HG03064 (cell line): ENCODE measurements around the gene ACTRT2.

ENCODE experiments used
- ATAC-seq: cut with Tn5 transposase; IDR thresholded peaks from one replicate; pipeline ENCODE4 v1.9.1; 2021; ENCODE audit warnings: low read depth; ENCODE audit not compliant: unreplicated experiment

ACTRT2 gene

DNA sequence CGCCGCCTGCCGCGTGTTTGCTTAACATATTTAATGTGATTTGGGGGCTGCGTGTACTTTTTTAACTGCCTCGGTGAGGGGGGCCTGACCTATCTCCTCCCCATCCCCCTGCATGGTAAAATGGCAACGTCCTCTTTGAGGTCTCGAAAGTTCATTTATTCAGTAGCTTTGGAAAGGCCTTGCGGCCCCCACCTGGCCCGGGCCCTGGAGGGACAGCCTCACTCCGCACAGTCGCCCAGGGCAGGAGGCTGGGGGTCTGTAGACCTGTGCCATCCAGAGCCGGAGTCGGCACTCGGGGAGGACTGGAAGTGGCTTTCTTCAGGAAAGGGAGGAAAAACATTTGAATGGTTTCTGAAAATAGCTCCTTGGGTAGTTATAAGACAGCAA, 38.0 kb upstream of the ACTRT2 start:
- no peak for ATAC-seq

DNA sequence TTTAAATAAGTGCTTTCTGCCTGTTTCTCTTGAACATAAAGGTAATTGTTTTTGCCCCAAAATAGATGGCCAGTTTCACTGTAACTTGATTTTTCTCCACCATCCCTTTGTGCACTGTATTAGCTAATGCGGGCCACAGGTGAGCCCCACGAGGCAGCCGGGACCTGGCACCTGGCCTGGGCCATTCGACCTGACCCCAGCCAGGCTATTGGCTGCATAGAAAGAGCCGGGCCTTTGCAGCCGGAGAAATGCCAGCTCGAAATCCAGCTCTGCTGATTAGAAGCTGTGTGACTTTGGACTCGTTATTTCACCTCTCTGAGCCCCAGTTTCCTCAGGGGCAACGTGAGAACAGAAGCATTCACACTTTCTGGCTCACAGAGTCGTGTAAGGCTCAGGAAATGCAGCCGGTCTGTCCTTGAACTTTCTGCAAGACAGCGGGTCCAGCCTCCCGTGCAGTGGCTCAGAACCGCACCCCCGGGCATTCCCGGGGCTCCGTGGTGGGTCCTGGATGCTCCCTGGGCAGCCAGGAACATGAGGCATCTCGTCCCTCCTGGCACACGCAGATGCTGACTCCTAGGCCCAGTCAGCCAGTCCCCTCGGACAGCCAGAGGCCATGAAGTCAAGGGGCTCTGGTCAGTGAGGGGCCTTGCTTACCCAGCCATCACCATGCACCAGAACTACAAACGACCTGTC, 37.4 kb upstream of the ACTRT2 start:
- ATAC-seq = no peak

DNA sequence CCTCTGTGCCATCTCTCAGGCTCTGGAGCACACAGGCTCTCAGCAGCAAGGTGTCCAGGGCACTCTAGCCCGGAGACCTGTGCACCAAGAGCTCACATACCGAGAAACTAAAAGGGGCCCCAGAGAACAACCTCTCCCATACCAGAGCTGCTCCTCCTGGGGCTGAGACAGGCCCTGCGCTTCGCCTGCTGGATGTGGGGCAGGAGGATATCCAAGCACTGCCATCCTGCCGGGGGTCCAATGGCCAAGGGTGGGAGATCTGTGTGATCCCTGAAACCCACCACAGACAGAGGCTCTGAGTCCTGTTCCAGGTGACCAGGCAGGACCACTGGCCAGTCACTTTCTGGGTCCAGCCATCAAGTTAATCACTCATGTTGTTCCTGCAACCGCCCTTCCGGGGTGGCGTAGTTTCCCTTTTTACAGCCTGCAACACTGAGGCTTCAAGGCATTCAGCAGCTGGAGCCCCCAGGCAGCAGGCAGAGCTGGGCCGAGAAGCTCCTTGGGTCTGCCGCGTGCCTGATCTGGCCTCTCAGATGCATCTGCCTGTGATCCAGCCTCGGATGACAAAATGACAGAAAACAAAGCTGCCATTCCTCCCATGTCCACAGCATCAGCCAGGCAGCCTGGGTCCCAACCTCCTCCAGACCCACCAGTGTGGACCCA, 36.7 kb upstream of the ACTRT2 start:
- ATAC-seq = no peak

DNA sequence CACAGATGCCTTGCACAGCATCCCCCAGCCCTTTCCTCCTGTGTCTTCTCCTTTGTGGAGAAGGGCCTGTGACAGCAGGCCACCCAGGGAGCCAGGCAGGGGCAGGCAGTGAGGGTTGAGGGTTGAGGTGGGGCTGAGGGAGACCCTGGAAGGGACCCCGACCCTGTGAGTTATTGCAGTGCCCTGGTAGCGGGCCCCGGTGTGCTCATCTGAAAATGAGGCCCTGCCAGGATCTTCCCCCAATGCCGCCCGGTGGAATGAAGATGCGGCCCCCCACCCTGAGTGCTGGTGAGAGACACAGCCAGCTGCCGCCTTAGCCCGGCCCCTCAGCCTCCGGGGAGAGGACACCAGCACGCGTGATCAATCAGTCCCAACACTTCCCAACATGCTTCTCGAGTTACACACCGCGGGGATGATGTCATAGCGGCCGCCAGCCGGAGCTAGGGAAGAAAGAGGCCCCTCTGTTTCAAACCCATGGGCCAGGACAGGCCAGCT, 36.2 kb upstream of the ACTRT2 start:
- no peak for ATAC-seq

DNA sequence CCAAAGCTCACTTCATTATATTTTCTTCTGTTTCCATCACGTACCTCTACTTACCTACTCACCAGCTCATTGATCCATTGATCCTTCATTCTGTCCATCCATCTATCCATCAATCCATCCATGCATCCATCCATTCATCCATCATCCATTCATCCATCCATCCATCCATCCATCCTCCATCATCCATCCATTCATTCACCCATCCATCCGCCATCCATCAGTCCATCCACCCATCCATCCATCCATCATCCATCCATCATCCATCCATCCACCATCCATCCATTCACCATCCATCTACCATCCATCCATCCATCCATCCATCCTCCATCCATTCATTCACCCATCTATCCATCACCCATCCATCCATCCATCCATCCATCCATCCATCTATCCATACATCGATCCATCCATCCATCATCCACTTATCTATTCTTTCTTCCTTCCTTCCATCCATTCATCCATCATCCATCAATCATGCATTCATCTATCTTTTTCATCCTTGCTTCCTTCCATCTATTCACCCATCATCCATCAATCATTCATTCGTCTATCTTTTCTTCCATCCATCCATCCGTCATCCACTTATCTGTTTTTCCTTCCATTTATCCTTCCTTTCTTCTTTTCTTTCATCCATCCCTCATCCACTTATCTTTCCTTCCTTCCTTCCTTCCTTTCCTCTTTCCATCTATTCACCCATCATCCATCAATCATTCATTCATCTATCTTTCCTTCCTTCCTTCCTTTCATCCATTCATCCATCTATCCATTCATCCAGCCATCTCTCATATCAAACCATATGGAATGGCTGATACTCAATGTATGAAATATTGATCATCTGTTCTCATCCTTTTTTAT, 35.3 kb upstream of the ACTRT2 start:
- ATAC-seq = no peak

DNA sequence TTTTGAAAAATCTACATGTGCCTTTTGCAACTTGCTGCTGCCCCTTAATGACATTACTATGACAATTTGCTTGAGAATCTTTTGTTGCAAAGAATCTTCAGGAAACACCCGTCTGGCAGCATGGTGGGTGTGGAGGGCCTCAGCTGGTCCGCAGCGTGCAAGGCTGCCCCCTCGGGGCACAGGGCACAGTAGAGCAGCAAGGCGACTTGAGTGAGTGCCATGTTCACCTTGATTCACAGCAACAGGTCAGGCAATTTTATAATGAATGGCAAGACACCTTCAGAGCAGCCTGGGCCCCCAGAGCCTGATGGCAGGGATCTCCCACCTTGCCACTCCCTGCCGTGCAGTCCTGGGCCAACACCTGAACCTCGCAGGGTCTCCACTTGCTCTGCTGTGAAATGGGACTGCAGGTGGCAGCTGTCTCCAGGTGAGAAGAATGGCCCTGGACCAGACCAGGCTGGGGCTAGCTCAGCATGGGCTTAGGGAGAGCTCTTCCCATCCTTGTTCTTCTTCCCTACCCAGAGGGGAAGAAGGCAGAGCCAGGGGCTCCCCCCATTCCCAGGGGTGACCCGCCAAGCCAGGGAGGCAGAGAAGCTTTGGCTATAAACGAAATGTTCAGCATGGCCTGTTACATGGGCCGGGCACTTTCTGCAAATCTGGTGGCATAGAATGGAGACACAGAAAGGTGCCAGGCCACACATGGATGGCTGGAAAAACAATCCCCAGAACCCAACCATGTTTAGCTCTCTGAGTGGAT, 34.5 kb upstream of the ACTRT2 start:
- no peak for ATAC-seq

DNA sequence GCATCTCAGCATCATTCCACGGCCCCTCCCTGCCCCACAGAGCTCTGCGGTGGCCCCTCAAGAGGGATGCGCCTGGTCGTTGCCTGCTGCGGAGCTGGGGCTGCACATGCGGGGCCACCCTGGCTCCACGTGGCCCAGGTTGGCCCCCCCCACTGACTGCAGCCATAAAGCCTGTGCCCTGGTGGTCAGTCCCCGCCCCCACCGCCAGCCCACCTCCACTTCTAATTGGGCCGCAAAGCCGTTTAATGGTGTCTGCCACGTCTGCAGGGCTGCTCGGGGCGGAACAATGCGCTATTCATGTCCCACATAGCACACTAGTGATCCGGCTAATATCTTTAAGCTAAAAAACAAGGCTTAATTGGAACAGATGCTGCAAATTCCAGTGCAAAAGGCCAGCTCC, 33.5 kb upstream of the ACTRT2 start:
- ATAC-seq = no peak

GRCh38 chr1:2988256-2988655, 33.0 kb upstream of the ACTRT2 start:
- no peak for ATAC-seq

GRCh38 chr1:2989185-2989584, 32.1 kb upstream of the ACTRT2 start:
- ATAC-seq = no peak

GRCh38 chr1:2989976-2990375, 31.3 kb upstream of the ACTRT2 start:
- no peak for ATAC-seq

GRCh38 chr1:2990376-2991115, 30.7 kb upstream of the ACTRT2 start:
- no peak for ATAC-seq

GRCh38 chr1:2991753-2992495, 29.3 kb upstream of the ACTRT2 start:
- no peak for ATAC-seq

DNA sequence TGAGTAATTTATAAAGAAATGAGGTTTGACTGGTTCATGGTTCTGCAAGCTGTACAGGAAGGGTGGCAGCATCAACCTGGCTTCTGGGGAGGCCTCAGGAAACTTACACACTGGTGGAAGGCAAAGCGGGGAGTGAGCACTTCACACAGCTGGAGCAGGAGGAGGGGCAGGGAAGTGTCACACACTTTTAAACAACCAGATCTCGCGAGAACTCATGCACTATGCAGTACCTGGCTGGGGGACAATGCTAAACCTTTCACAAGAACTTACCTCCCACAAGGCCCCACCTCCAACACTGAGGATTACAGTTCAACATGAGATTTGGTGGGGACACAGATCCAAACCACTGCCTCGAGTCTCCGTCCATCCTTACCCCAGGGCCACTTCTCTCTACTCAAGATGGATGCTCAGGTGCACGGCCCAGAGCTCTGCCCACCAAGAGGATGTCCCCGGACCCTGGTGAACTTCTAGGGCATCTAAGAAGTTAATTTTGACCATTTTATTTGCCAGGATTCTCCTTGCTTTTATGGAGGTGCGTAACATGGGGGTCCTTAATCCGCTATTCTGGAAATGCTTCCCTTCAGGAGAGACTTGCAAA, 22.7 kb upstream of the ACTRT2 start:
- no peak for ATAC-seq

DNA sequence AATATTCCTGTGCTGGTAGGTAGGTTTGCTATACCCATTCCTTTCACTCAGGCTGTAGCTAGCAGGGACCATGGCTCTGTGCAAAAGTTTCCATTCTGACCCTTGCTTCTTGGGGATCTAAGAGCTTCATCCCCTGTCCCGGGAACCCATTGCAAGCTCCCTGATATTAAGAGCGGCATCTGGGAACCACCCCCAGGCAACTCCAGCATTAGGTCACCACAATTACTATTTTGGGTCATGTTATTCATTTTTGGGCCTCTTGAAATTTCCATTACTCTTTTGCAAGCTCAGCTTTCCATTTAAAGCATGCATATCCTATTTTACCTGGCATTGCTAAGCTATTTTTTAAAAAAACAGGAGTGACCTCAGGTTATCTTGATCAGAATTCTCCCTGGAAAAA, 22.1 kb upstream of the ACTRT2 start:
- no peak for ATAC-seq

- no peak for ATAC-seq
These were observed 21.7 kb upstream of the ACTRT2 start for GRCh38 chr1:2999571-2999970.

DNA sequence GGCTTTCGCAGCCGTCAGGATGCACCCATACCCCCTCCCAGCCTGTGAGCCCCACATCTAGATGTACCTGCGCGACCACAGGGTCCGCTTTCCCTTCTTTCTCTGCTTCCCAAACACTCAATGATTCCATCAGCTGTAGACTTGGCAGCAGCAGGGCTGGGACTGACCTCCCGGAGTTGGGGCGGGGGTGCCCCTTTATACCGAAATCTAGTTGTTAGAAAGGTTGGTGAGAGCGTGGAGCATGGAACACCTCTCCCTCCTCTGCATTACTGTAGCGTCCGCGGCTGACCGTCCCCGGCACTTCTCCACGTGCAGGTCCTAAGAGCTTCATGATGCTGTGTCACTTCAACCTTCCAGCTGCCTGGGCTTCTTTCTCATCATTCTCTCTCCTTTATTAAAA, 21.1 kb upstream of the ACTRT2 start:
- no peak for ATAC-seq

- no peak for ATAC-seq
These were observed 20.4 kb upstream of the ACTRT2 start for GRCh38 chr1:3000671-3001470.
